HG03103 (cell line): ENCODE measurements around the gene GFOD1.
"Not testable (repeated sequence)": the region's sequence is repeated elsewhere in the genome, so short reads cannot be mapped to it uniquely, and the experiment has no call there.

Experiments
- ATAC-seq: cut with Tn5 transposase; IDR thresholded peaks from one replicate; pipeline ENCODE4 v1.9.1; 2021; ENCODE audit warnings: low read depth; ENCODE audit not compliant: unreplicated experiment

GFOD1 gene

GRCh38 chr6:13334953-13335352, 152.4 kb downstream of the GFOD1 start:
- no peak for ATAC-seq

- no peak for ATAC-seq
These were observed 155.1 kb downstream of the GFOD1 start for GRCh38 chr6:13332349-13332706.

DNA sequence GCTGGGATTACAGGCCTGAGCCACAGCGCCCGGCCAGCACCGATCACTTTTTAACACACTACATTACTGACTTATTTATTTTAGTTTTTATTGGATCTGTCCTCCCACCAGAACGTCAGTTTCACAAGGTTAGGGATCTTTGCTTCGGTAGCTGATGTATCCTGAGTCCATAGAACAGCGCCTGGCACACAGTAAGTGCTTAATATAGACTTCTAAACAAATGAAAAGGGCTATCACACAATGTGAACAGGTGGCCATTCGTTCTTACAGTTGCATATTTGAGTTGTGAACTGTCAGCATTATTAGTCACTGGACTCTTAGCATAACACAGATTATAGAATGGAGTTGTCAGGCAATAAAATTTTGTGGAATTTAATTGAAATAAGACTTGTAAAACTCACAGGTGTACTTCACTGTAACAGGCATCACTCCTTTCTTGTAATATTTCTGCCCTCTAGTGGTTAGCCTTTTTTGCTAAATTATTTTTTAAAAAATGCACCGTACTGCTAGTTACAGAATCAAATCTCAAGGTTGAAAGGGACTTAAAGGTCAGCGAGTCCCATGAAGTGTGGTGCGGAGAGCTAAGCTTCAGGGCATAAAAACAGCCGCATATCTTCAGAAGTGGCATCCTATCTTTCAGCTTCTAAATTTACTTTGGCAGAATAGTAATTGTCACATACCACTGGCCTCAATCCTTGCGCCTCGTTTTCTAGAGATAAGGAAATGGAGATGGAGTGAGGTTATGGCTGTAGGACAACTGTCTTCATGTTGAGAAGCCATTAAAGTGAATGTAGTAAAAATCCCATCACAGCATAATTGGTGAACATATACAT, 155.7 kb downstream of the GFOD1 start:
- no peak for ATAC-seq

DNA sequence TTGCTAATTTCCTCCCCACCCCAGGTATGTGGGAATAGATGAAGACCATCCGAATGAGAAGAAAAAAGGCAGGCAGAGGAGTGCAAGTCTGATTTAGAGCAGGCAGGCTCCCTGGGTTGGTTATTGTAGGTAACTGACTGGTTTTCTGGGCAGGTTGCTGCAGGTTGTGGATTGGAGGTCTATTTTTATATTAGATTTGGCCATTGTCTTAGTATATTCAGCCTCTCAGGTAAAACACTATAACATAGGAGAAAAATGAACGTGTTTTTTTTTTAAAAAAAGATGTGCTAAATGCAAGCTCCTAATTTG, 158.6 kb downstream of the GFOD1 start:
- ATAC-seq: no peak

- ATAC-seq: peak; percentile 73
These were observed 159.1 kb downstream of the GFOD1 start, which contains the start of gene TBC1D7 for GRCh38 chr6:13328076-13328874. Gene TBC1D7, minus strand, starts transcription at chr6:13328537. Its CDS starts 1,639 bp downstream, at chr6:13326898.

DNA sequence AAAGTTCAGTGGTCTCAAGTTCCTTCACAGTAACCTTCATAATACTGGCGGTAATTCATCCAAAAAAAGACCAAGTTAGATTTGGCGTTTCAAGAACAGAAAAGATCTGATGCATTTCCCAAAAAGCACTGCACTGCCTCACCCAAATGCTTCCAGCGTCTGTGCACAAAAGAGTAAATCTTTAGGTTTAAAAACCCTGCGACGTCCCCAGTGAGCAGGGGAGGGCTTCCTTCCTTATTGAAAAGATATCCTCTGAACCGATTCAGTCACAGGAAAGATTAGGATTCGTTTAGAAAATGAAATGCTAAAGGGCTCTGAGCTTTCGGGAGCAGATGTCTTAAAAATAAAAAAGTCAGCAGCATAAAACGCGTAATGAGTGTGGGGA, 159.7 kb downstream of the GFOD1 start:
- no peak for ATAC-seq

DNA sequence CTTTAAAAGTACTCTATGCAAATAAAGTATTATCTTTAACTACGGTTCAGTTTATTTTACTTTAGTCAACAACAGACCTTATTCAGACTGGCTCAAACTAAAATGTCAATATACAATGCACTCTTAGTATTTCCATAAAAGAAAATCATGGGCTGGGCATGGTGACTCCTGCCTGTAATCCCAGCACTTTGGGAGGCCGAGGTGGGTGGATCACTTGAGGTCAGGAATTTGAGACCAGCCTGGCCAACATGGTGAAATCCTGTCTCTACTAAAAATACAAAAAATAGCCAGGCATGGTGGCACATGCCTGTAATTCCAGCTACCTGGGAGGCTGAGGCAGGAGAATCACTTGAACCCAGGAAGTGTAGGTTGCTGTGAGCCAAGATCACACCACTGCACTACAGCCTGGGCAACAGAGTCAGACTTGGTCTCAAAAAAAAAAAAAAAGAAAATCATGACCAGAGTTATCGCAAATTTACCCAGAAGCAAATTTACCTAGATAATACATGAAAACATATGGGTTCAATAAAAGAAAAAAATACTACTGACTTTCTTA, 161.3 kb downstream of the GFOD1 start:
- ATAC-seq: not testable (repeated sequence)

DNA sequence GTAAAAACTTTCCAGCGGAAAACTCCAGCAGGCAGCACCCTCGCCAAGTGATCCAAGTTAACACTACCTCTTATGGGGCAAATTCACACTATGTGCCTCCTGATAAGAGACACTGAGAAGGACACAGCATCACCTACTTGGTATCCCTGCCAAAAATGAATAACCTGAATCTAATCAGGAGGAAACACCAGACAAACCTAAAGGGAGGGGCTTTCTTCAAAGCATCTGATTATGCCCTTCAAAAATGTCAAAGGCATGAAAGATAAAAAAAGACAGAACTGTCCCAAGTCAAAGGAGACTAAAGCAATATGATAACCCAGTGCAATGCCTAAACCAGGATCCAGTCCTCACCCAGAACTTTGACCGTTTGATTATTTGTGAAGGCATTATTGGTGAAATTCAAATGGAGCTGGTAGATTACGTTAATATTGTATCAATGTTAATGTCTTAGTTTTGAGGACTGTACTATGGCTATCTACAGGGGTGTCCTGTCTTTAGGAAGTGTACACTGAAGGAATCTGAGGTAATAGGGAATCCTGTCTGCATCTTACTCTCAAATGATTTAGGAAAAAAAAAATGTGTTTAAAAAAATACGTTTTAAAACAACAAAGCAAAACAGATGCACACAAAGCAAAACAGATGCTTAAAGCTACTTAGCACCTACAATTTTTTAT, 167.4 kb downstream of the GFOD1 start:
- no peak for ATAC-seq

DNA sequence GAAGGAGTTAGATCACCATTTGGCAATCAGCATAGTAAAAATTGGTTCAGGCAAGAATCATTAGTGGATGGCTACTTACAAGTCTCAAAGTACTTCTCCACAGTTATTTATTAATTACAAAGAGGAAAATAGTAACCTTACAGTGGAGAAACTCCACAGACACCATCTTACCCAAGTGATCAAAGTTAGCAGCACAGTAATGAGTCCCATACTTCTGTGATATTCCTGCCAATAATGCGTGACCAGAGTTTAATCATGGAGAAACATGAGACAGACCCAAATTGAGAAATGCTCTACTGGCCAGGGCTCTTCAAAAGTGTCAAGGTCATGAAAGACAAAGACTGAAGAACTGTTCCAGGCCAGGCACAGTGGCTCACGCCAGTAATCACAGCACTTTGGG, 168.6 kb downstream of the GFOD1 start:
- no peak for ATAC-seq

GRCh38 chr6:13315896-13316295, 171.5 kb downstream of the GFOD1 start:
- ATAC-seq: no peak

DNA sequence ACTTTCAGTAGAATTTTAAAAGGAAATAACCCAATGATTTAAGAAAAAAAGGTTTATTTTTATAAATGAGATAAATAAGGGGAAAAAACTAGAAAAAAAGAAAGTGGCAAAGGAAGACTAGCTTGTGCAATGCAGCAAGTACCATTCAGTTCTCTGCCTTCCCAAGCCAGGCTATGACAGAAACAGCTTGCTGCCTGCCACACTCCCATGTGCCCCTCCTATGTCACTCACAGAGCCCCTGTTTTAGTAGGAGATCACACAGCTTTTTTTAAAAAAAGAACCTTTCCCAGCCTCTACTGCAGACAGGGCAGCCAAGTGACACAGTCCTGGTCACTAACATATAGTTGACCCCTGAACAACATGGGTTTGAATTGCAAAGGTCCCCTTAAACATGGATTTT, 172.6 kb downstream of the GFOD1 start:
- no peak for ATAC-seq

DNA sequence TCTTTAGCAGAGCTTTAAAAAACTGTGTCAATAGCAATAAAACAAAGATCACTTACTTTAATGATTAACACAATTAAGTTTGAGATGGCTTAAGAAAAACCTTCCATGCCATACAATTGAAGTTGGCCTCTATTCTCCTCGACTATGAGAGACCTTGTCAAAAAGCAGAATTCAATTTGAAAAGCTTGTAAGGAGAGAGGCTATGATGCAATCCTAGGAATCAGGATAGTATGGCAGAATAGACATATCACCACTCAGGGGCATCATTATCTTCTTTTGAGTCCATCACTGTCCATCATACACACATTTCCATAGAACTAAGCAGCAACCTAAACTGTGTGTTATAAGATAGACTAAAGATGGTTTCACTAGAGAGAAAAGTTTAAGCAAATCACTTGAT, 176.2 kb downstream of the GFOD1 start:
- no peak for ATAC-seq

DNA sequence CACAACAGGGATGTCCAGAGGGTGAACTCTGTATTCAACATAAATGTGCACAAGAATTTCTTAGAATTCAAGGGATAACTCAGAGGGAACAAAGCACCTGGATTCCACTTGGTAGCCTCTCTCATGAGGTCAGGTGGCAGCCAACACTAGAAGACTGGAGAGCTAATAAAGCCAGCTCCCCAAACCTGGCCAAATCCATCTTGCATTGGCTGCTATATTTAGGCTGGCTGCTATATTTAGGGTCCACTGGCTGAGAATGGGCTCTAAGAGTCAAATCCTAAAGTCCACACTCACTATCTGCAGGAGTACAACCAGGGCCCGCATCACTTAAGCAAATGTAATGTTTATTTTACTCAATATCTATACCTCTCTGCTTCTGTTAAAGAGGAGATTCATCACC, 179.1 kb downstream of the GFOD1 start:
- no peak for ATAC-seq
